Activated B cell treated with CpG ODN at 0.5 μM for 24 hours (primary cell): ENCODE data around the gene SRSF3. TPM values are rescaled to one million over a fixed set of nuclear protein-coding genes. Genes with fewer than 3 reads are reported as not detected.
"Not testable (repeated sequence)": the region's sequence is repeated elsewhere in the genome, so short reads cannot be mapped to it uniquely, and the experiment has no call there.

Source experiments
- ATAC-seq: fragments of 200-7000 bp; cut with Tn5 transposase; one replicate; pipeline ENCODE4 v1.10.0; 2021; ENCODE audit warnings: low read depth, mild to moderate bottlenecking, moderate library complexity
- CTCF ChIA-PET: fragments of 350-600 bp; sonication (Branson Sonifier 250); formaldehyde crosslinking; loops from one replicate; lab custom pipeline; 2021; ENCODE audit warnings: antibody characterized with exemption; lab: Charles Lee
- POLR2A ChIA-PET: fragments of 350-600 bp; sonication (Branson Sonifier 250); formaldehyde crosslinking; loops from one replicate; lab custom pipeline; 2021; ENCODE audit warnings: antibody characterized with exemption; lab: Charles Lee
- DNase-seq: peaks from one replicate; pipeline ENCODE4 v3.0.0; 2022
- H3K27ac Mint-ChIP-seq: one replicate; pipeline ENCODE4 v1.8.0; 2020; ENCODE audit warnings: mixed read lengths
- H3K27me3 Mint-ChIP-seq: one replicate; pipeline ENCODE4 v1.8.0; 2021; ENCODE audit warnings: mixed read lengths
- H3K36me3 Mint-ChIP-seq: one replicate; pipeline ENCODE4 v1.8.0; 2021; ENCODE audit warnings: low read depth, mixed read lengths
- H3K4me1 Mint-ChIP-seq: one replicate; pipeline ENCODE4 v1.8.0; 2021; ENCODE audit warnings: mixed read lengths
- H3K4me3 Mint-ChIP-seq: one replicate; pipeline ENCODE4 v1.8.0; 2020; ENCODE audit warnings: mild to moderate bottlenecking, mixed read lengths
- H3K9me3 Mint-ChIP-seq: one replicate; pipeline ENCODE4 v1.8.0; 2020; ENCODE audit warnings: mixed read lengths
- intact Hi-C: fragments of 100-400 bp; cut with micrococcal nuclease; formaldehyde crosslinking; loops from one replicate; pipeline ENCODE4 v1.15.1; 2024
- total RNA-seq: library from RNA; stranded (reverse); gene quantifications from 2 replicates; pipeline ENCODE4 v1.2.3, GENCODE V29; 2022
- TF ChIP-seq, protein P1 (sequence below): fragments of 200-600 bp; IDR thresholded peaks from one replicate; pipeline ENCODE4 v1.8.0; 2022; ENCODE audit warnings: antibody characterized with exemption, mild to moderate bottlenecking

SRSF3 gene
- total RNA-seq, 1 donor from 2014 or later = 421 TPM

DNA sequence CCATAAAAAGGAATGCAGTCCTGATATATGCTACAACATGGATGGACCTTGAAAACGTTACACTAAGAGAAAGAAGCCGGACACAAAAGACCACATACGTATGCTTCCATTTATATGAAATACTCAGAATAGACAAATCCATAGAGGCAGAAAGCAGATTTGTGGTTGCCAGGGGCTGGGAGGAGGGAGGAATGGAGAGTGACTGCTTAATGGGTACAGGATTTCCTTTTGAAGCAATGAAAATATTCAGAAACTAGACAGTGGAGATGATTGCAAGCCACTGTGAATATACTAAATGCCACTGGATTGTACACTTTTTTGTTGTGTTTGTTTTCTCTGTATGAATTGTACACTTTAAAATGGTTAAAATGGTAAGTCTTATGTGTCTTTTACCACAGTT is 54.9 kb downstream of the SRSF3 start:
- intact Hi-C loops = no loop called here
- no peaks in the 10 kb centered on the region for H3K27me3 Mint-ChIP-seq
- ATAC-seq (no peak), DNase-seq (no peak)
- H3K9me3 Mint-ChIP-seq = no peaks in the 10 kb centered on the region
- no peak overlapping the region for H3K4me3 Mint-ChIP-seq
- H3K4me1 Mint-ChIP-seq = peaks cover 29% of the 10 kb centered on the region
- H3K27ac Mint-ChIP-seq = no peak overlapping the region
- H3K36me3 Mint-ChIP-seq = no peaks in the 10 kb centered on the region
- TF ChIP-seq, protein P1, sequence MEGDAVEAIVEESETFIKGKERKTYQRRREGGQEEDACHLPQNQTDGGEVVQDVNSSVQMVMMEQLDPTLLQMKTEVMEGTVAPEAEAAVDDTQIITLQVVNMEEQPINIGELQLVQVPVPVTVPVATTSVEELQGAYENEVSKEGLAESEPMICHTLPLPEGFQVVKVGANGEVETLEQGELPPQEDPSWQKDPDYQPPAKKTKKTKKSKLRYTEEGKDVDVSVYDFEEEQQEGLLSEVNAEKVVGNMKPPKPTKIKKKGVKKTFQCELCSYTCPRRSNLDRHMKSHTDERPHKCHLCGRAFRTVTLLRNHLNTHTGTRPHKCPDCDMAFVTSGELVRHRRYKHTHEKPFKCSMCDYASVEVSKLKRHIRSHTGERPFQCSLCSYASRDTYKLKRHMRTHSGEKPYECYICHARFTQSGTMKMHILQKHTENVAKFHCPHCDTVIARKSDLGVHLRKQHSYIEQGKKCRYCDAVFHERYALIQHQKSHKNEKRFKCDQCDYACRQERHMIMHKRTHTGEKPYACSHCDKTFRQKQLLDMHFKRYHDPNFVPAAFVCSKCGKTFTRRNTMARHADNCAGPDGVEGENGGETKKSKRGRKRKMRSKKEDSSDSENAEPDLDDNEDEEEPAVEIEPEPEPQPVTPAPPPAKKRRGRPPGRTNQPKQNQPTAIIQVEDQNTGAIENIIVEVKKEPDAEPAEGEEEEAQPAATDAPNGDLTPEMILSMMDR = no peak
- POLR2A ChIA-PET = interaction anchor here (1.1 kb wide), 1 partner anchor 104 kb away, joined by 3 read pairs; no protein-coding TSS in a partner anchor
- CTCF ChIA-PET = no interaction called here

DNA sequence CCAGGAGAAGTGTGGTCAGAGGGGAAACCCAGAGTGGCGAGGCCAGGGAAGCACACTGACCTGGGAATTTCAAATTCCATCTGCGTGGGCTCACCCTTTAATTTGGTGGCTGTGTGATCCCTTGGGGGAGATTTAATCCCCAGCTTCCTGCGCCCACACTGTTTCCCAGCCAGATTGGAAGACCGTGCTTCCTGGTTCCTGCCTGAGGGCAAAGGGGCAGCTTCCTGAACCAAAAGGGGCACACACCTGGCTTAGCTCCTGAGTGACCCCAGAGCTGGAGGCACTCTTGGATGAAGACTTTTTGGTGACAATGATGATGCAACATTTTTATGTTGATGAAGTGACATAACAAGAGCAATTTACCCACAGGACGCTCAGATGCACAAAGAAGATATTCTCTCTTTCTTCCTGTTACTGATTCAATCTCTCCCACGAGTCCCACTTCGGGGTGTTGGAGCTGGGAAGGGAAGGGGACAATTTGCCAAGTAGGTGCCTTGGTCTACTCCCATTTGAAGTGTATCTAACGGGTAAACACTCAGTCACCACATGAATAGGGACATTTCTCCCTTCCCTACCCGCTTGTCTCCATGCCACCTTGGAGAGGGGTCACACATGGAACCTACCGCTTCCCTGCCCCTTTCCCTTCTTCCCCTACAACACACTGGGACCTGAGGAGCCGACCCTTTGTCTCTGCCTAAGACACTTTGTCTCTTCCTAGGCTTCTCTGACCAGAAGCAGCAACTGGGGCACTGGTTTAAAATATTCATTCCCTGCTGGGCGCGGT is 55.7 kb downstream of the SRSF3 start:
- Mint-ChIP-seq H3K27me3 (no peaks in the 10 kb centered on the region), H3K4me3 (no peak overlapping the region), H3K9me3 (no peaks in the 10 kb centered on the region), H3K4me1 (peaks cover 29% of the 10 kb centered on the region), H3K27ac (no peak overlapping the region), H3K36me3 (no peaks in the 10 kb centered on the region)
- TF ChIP-seq, protein P1 = no peak
- ChIA-PET CTCF (interaction anchor here (0.6 kb wide), 1 partner anchor 108 kb away, joined by 3 read pairs; no protein-coding TSS in a partner anchor), POLR2A (interaction anchor here (0.7 to 1.1 kb wide), 2 partner anchors 35 to 103 kb away, joined by 3 to 5 read pairs; no protein-coding TSS in a partner anchor)
- ATAC-seq = no peak
- DNase-seq = no peak
- intact Hi-C loops = loop anchor here (2.0 kb wide), 2 partner anchors 15 to 29 kb away; partner anchors contain the start of gene CDKN1A

DNA sequence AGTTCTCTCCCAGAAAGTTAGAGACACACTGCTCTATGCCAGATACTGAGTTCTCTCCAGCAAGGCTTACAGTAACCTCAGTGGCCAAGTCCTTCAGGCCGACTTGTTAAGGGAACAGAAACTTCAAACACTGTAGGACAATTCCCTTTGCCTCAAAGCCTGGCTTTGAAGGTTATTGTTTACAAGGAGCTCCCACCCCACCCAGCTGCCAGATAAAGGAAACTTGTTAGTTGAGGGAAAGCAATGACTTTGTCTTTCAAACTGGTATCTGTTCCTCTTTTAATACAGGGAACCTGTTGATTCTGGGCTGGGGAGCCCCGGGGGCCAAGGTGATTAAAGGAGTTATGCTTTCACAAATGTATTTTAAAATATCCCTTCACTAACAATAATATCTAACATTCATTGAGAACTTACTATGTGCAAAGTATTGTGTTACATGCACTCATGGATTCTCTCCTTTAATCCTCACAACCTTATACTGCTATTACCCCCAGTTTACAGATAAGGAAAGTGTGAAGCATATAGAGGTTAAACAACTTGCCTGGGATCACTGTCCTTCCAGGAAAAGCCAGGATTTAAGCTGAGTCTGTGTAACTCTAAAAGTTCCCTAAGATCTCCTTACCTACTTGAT is 56.8 kb downstream of the SRSF3 start:
- Mint-ChIP-seq H3K27ac (peak overlapping the region; percentile 76), H3K36me3 (no peaks in the 10 kb centered on the region), H3K27me3 (peaks cover 2% of the 10 kb centered on the region), H3K9me3 (no peaks in the 10 kb centered on the region), H3K4me1 (peaks cover 33% of the 10 kb centered on the region), H3K4me3 (no peak overlapping the region)
- intact Hi-C loops = loop anchor here (2.0 kb wide), 2 partner anchors 14 to 28 kb away; partner anchors contain the start of gene CDKN1A
- ChIA-PET POLR2A (interaction anchor here (0.5 to 1.0 kb wide), 5 partner anchors 13 to 376 kb away, joined by 3 to 5 read pairs (median 3); partner anchors contain the start of gene CDKN1A), CTCF (interaction anchor here (1.2 to 1.6 kb wide), 2 partner anchors 27 to 131 kb away, joined by 4 to 5 read pairs; no protein-coding TSS in a partner anchor)
- peak; percentile 89 for ATAC-seq
- DNase-seq = no peak
- TF ChIP-seq, protein P1 = no peak

DNA sequence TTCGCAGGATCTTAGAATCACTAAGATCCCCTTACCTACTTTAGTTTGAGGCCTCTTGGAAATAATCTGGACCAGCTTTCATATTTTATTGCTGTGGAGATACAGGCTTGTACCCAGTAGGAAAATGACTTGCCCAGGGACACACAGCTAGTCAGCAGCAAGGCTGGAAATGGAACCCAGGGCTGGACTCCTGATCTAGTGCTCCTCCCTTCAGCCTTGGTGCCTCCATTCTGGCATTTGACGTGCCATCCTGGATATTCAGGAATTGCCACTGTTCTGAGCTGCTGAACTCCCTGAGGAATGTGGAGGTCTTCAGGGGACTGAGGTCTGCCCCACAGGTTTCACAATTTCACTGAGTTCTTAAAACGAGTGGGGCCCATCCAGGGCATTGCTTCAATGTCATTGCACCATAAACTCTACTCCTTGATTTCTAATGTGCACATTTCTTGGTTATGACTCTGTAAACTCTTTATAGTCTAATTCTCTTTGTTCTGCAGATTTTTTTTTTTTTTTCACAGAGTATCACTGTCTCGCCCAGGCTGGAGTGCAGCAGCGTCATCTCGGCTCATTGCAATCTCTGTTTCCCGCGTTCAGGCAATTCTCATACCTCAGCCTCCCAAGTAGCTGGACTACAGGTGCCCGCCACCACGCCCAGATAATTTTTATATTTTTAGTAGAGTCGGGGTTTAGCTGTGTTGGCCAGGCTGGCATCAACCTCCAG is 57.7 kb downstream of the SRSF3 start:
- Mint-ChIP-seq H3K4me3 (no peak overlapping the region), H3K4me1 (peaks cover 37% of the 10 kb centered on the region), H3K9me3 (no peaks in the 10 kb centered on the region), H3K36me3 (no peaks in the 10 kb centered on the region), H3K27ac (no peak overlapping the region), H3K27me3 (peaks cover 7% of the 10 kb centered on the region)
- intact Hi-C loops = loop anchor here (2.0 kb wide), 2 partner anchors 13 to 27 kb away; partner anchors contain the start of gene CDKN1A
- no peak for ATAC-seq
- ChIA-PET CTCF (interaction anchor here (0.6 to 1.6 kb wide), 3 partner anchors 28 to 130 kb away, joined by 3 to 5 read pairs (median 4); no protein-coding TSS in a partner anchor), POLR2A (no interaction called here)
- TF ChIP-seq, protein P1 = no peak
- no peak for DNase-seq

DNA sequence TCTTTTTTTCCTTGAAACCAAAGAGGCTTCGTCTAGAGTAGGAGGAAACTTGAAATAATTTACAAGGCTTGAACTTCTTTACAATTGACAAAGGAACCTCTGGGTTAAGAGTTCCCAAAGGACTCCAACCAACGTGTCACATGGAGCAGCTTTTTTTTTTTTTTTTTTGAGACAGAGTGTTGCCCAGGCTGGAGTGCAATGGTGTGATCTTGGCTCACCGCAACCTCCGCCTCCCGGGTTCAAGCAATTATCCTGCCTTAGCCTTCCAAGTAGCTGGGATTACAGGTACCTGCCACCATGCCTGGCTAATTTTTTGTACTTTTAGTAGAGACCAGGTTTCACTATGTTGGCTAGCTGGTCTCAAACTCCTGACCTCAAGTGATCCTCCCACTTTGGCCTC is 60.3 kb downstream of the SRSF3 start:
- ATAC-seq, intact Hi-C loops, H3K9me3 Mint-ChIP-seq, H3K27me3 Mint-ChIP-seq, DNase-seq, H3K4me3 Mint-ChIP-seq, H3K27ac Mint-ChIP-seq, H3K36me3 Mint-ChIP-seq, POLR2A ChIA-PET: not testable (repeated sequence)
- CTCF ChIA-PET = interaction anchor here (0.6 kb wide), 1 partner anchor 26 kb away, joined by 4 read pairs; no protein-coding TSS in a partner anchor
- peaks cover 42% of the 10 kb centered on the region for H3K4me1 Mint-ChIP-seq
